Measurements from ENCODE around the gene TMEM273.

DNA sequence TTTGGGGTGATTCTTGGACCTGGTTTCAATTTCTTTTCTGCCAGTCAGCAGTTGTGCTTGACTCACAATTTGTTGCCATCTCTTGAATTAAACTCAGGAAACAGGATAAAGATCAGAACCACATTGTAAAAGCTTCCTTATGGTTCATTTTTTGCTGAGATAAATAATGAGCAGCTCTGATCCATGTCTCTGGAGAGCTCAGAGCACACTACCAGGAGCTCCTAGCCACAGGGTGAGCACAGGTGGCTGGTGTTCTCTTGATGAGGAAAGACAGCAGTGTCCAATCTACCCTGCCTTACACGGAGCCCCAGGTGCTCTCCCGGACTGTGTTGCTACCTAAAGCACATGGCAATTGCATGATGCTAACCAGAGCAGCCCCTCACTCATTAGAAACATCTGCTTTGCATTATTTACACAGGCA, 37.2 kb downstream of the TMEM273 start:
- TF ChIP-seq, protein P1, sequence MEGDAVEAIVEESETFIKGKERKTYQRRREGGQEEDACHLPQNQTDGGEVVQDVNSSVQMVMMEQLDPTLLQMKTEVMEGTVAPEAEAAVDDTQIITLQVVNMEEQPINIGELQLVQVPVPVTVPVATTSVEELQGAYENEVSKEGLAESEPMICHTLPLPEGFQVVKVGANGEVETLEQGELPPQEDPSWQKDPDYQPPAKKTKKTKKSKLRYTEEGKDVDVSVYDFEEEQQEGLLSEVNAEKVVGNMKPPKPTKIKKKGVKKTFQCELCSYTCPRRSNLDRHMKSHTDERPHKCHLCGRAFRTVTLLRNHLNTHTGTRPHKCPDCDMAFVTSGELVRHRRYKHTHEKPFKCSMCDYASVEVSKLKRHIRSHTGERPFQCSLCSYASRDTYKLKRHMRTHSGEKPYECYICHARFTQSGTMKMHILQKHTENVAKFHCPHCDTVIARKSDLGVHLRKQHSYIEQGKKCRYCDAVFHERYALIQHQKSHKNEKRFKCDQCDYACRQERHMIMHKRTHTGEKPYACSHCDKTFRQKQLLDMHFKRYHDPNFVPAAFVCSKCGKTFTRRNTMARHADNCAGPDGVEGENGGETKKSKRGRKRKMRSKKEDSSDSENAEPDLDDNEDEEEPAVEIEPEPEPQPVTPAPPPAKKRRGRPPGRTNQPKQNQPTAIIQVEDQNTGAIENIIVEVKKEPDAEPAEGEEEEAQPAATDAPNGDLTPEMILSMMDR (IDR thresholded peaks at IDR 0.05) = no peak
- TF ChIP-seq POLR2A (IDR thresholded peaks at IDR 0.05) (no peak), EP300 (IDR thresholded peaks at IDR 0.05) (no peak)

Data from tibial nerve (tissue), 4 donors.